Gastrocnemius medialis (tissue), 4 donors: ENCODE measurements around the gene HESX1. TPM values are rescaled to one million over a fixed set of nuclear protein-coding genes. Genes with fewer than 3 reads are reported as not detected.

Experiments used
- ATAC-seq, 2 donors: fragments of 150-250 bp; one replicate each; pipeline ENCODE4 v1.9.1; 2016
- DNase-seq, 2 donors: peaks; one replicate each; pipeline ENCODE4 v3.0.0-alpha.2; 2019
- H3K27ac ChIP-seq, 4 donors: fragments of 200-600 bp; sonication (generic); 1 replicate in 1 of 4; 2 replicates in 3 of 4; pipeline ENCODE4 v1.5.1; 2016 to 2018; ENCODE audit warnings: mild to moderate bottlenecking in 2 of 4, moderate library complexity in 1 of 4
- H3K27me3 ChIP-seq, 3 donors: fragments of 200-600 bp; sonication (generic) in 2 of 3; 1 replicate in 1 of 3; 2 replicates in 2 of 3; pipeline versions ENCODE4 v1.5.1 to v1.6.0; 2016 to 2019; ENCODE audit warnings: mild to moderate bottlenecking in 1 of 3, moderate library complexity in 1 of 3
- H3K36me3 ChIP-seq, 2 donors: fragments of 200-600 bp; sonication (generic) in 1 of 2; one replicate each; pipeline ENCODE4 v1.5.1; 2017 to 2018
- H3K4me1 ChIP-seq, 2 donors: fragments of 200-600 bp; sonication (generic) in 1 of 2; one replicate each; pipeline ENCODE4 v1.5.1; 2016 to 2017; ENCODE audit warnings: mild to moderate bottlenecking in 2 of 2
- H3K4me3 ChIP-seq, 4 donors: fragments of 200-600 bp; sonication (generic) in 3 of 4; 1 replicate in 1 of 4; 2 replicates in 3 of 4; pipeline ENCODE4 v1.5.1; 2016 to 2019; ENCODE audit warnings: mild to moderate bottlenecking in 2 of 4
- H3K9me3 ChIP-seq, 3 donors: fragments of 200-600 bp; sonication (generic) in 2 of 3; 1 replicate in 1 of 3; 2 replicates in 2 of 3; pipeline ENCODE4 v1.5.1; 2016 to 2019
- CTCF ChIP-seq, 5 experiments: fragments of 450-650 bp in 3 of 5; fragments of 200-600 bp in 2 of 5; sonication (generic) in 2 of 5; IDR thresholded peaks in 4 of 5; conservative IDR thresholded peaks in 1 of 5; 1 replicate in 4 of 5; 2 replicates in 1 of 5; pipeline ENCODE4 v1.5.1; 2016 to 2019; ENCODE audit warnings: antibody characterized with exemption in 5 of 5, mild to moderate bottlenecking in 3 of 5, moderate library complexity in 3 of 5
- POLR2A ChIP-seq, 2 donors: fragments of 450-650 bp; IDR thresholded peaks; one replicate each; pipeline ENCODE4 v1.6.1; 2017; ENCODE audit warnings: antibody characterized with exemption in 2 of 2, mild to moderate bottlenecking in 2 of 2, moderate library complexity in 2 of 2
- in situ Hi-C, 4 donors: fragments of 200-750 bp; cut with MboI; loops; one replicate each; pipeline versions ENCODE4 v1.15.0 to v1.8.0; 2017; ENCODE audit warnings: low sequenced_read_pairs in 4 of 4
- intact Hi-C: fragments of 100-400 bp; cut with DNase I; formaldehyde crosslinking; loops from one replicate; pipeline ENCODE4 v1.15.1; 2023; ENCODE audit warnings: low total_unique reads
- total RNA-seq, 4 donors: library from RNA; depleted of rRNA; stranded (reverse); fragments of >200 nt; gene quantifications; one replicate each; pipeline versions ENCODE4 v1.1.0 to v1.2.3, GENCODE V29; 2016

Gene HESX1
- total RNA-seq, 4 donors from 2014 or later: 0.85 TPM; not detected in 3

DNA sequence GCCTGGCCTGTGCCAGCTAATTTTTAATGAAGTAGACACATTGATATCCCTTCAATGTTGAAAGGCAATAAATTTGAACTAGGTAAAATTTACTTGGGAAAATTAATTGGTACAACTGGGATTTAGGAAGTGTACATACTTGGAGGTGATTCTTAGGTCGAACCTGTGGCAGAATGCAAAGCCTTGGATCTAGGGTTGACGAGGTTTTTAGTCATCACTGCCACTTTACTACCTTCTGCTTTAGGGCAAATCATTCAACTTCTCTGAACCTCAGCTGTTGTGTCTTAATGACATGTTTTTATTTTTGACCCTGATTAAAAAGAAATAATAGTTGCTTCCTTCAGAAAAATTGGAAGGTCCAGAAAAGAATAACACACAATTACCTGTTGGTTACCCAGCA is 30.2 kb upstream of the HESX1 start:
- DNase-seq (no peak), ATAC-seq (no peak)
- TF ChIP-seq POLR2A (IDR thresholded peaks at IDR 0.05) (no peak), CTCF (IDR thresholded peaks at IDR 0.05 in 4 of 5, conservative IDR thresholded peaks at IDR 0.05 in 1 of 5) (no peak)
- intact Hi-C loops: no loop called here
- no peak overlapping the region for H3K4me3 ChIP-seq
- H3K9me3 ChIP-seq: no peaks in the 10 kb centered on the region
- H3K27me3 ChIP-seq: no peaks in the 10 kb centered on the region
- peaks cover 31 to 43% of the 10 kb centered on the region in 2 donors for H3K4me1 ChIP-seq
- in situ Hi-C loops: loop anchor here in 2 of 4 donors (25.0 kb wide), 1 partner anchor 332 kb away; the partner anchor contains the start of gene PDE12 (in 2 of the 2)
- H3K27ac ChIP-seq: peak overlapping the region; percentile 82 to 98 (median 92)
- H3K36me3 ChIP-seq: no peaks in the 10 kb centered on the region

DNA sequence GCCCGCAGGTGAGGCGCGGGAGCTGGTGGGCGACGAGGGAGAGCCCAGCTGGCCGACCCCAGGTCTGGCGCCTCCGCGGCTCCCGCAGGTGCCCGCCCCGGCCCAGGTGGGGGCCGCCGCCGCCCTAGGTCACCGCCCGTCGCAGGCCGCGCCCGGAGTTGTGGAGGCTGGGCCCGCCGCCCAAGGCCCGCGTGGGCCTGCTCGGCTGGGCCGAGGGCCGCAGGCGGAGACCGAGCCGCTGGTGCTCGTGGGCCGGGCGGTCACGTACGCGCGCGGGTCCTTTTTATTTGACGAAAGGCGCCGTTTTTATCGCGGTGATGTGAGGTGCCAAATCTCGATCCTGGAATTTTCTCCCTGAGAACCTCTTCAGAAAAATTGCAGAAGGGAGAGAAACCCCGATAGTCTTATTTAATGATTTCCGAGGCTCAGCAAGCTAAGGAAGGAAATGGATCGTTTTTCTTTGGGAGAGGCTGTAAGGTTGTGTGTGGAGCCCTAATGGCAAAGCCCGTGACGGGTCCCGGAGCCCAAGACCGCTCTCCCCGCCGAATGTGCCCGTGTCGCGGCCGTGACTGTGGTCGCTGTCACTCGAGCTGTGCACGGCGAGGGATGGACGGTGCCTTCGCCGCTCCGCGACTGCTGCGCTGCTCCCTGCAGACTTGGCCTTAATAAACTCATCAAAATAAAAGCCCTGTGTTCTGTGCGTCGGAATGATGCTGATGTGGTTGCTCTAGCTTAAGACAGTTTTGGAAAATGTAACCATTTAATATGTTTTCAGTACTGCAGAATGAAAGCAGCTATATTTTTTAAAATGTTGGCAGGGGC is 28.4 kb upstream of the HESX1 start:
- Histone ChIP-seq H3K4me3 (peak overlapping the region; percentile 70 to 92 (median 84)), H3K9me3 (no peaks in the 10 kb centered on the region), H3K36me3 (no peaks in the 10 kb centered on the region), H3K4me1 (peaks cover 31 to 32% of the 10 kb centered on the region in 2 donors), H3K27ac (peak overlapping the region; percentile 82 to 98 (median 92)), H3K27me3 (no peaks in the 10 kb centered on the region)
- no peak for TF ChIP-seq CTCF (IDR thresholded peaks at IDR 0.05 in 4 of 5, conservative IDR thresholded peaks at IDR 0.05 in 1 of 5)
- TF ChIP-seq POLR2A (IDR thresholded peaks at IDR 0.05): peak; percentile 11 to 65
- peak; percentile 72 for ATAC-seq
- DNase-seq: peak; percentile 40 to 59
- intact Hi-C loops (loop anchor here (1.0 to 10.0 kb wide), 8 partner anchors 24 to 529 kb away; partner anchors contain the start of genes ARF4, ASB14, DENND6A and SLMAP), in situ Hi-C loops (loop anchor here in 2 of 4 donors (25.0 kb wide), 1 partner anchor 334 kb away; the partner anchor contains the start of gene PDE12 (in 2 of the 2))

DNA sequence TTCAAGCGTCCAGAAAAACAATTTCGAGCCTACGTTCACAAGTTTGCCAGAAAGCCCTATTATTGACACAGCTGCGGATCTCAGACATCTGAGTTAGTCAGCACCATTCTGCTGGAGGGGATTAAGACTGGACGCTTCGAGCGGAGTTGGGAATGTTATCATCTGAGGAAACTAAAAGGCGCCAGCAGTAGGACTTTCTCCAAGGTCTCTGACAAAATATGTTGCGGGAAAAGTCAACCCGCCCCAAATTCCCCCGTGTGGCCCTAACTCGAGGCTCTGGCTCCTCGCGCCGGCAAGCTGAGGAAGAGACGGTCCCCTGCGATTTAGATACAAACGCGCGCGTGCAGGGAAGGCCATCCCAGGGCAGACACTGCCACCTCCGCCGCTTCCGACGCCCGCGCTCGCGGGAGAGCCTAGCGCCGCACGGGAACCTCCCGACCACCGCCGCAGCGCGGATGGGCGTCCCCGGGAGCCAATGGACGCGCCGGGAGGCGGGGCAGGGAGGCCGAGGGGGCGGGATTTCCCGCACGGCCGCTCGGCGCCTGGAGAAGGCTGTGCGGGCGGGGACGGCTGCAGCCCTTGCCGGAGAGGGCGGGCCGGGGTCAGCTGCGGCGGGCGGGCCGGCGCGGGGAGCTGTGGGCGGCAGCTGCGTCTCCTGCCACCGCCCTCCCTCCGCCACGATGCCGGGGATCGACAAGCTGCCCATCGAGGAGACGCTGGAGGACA is 27.6 kb upstream of the HESX1 start, which contains the start of gene APPL1:
TSS of gene APPL1 (plus strand) at position 526 of the 726 bp plus-strand sequence. CDS start at position 681, 155 bp downstream.
- intact Hi-C loops: loop anchor here (2.0 to 10.0 kb wide), 6 partner anchors 57 to 465 kb away; partner anchors contain the start of genes ARF4, ASB14 and DENND6A
- Histone ChIP-seq H3K27ac (peak within 1 kb of the TSS; percentile 82 to 98 (median 92)), H3K9me3 (no peaks in the 10 kb centered on the region), H3K4me1 (peaks cover 30 to 31% of the 10 kb centered on the region in 2 donors), H3K4me3 (peak within 1 kb of the TSS; percentile 70 to 92 (median 84)), H3K36me3 (no peaks in the 10 kb centered on the region), H3K27me3 (no peaks in the 10 kb centered on the region)
- peak; percentile 92 to 94 for TF ChIP-seq POLR2A (IDR thresholded peaks at IDR 0.05)
- TF ChIP-seq CTCF (IDR thresholded peaks at IDR 0.05 in 4 of 5, conservative IDR thresholded peaks at IDR 0.05 in 1 of 5): peak in 1 of 5 experiments; percentile 9
- DNase-seq: peak; percentile 88 to 91
- in situ Hi-C loops: loop anchor here in 2 of 4 donors (25.0 kb wide), 1 partner anchor 335 kb away; the partner anchor contains the start of gene PDE12 (in 2 of the 2)
- ATAC-seq: peak; percentile 88 to 89

- DNase-seq: no peak
- H3K9me3 ChIP-seq: no peaks in the 10 kb centered on the region
- peaks cover 30 to 31% of the 10 kb centered on the region in 2 donors for H3K4me1 ChIP-seq
- in situ Hi-C loops: loop anchor here in 2 of 4 donors (25.0 kb wide), 1 partner anchor 336 kb away; the partner anchor contains the start of gene PDE12 (in 2 of the 2)
- intact Hi-C loops: loop anchor here (2.0 to 10.0 kb wide), 6 partner anchors 55 to 466 kb away; partner anchors contain the start of genes ARF4, ASB14 and DENND6A
- TF ChIP-seq CTCF (IDR thresholded peaks at IDR 0.05 in 4 of 5, conservative IDR thresholded peaks at IDR 0.05 in 1 of 5) (no peak), POLR2A (IDR thresholded peaks at IDR 0.05) (no peak)
- no peak for ATAC-seq
- no peaks in the 10 kb centered on the region for H3K36me3 ChIP-seq
- no peaks in the 10 kb centered on the region for H3K27me3 ChIP-seq
- no peak overlapping the region for H3K4me3 ChIP-seq
- peak overlapping the region in 2 of 4 donors; percentile 96 to 98 for H3K27ac ChIP-seq
Measured at GRCh38 chr3:57226176-57226575, 26.4 kb upstream of the HESX1 start.
